Lower leg skin (tissue), 3 donors: ENCODE results near the gene NPDC1.

Experiments used
- POLR2A ChIP-seq, 2 donors: fragments of 450-650 bp; IDR thresholded peaks; one replicate each; pipeline ENCODE4 v1.6.1; 2016 to 2017; ENCODE audit warnings: antibody characterized with exemption in 2 of 2, mild to moderate bottlenecking in 1 of 2, moderate library complexity in 1 of 2
- TF ChIP-seq, protein P1 (sequence below), 3 donors: fragments of 450-650 bp; IDR thresholded peaks; one replicate each; pipeline ENCODE4 v1.5.1; 2016; ENCODE audit warnings: antibody characterized with exemption in 3 of 3, mild to moderate bottlenecking in 3 of 3, moderate library complexity in 2 of 3

DNA sequence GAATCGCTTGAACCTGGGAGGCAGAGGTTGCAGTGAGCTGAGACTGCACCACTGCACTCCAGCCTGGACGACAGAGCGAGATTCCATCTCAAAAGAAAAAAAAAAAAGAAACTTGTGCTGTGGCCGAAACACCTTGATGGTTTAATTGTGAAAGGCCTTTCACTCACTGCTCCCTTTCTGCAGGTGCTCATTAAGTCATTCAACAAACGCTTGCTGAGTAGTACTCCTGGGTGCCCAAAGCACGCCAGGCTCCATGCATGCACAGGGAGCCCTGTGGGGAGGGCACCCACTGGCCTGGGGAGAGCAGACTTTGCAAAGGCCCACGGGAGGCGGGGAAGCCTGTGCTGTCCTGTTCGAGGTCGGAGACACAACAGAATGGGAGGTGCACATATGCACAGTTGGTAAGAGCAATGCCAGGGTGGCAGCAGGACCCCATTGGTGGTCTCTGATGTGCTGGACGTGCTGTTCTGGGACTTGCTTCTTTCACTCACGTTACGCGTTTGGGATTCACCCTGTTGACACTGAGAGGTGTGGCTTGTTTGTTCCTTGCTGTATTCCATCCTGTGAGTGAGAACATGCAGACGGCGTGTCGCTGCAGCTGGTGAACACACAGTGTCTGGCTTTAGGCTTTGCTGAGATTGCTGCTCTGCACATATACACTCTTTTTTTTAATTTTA lies 10.9 kb upstream of the NPDC1 start:
- TF ChIP-seq, protein P1, sequence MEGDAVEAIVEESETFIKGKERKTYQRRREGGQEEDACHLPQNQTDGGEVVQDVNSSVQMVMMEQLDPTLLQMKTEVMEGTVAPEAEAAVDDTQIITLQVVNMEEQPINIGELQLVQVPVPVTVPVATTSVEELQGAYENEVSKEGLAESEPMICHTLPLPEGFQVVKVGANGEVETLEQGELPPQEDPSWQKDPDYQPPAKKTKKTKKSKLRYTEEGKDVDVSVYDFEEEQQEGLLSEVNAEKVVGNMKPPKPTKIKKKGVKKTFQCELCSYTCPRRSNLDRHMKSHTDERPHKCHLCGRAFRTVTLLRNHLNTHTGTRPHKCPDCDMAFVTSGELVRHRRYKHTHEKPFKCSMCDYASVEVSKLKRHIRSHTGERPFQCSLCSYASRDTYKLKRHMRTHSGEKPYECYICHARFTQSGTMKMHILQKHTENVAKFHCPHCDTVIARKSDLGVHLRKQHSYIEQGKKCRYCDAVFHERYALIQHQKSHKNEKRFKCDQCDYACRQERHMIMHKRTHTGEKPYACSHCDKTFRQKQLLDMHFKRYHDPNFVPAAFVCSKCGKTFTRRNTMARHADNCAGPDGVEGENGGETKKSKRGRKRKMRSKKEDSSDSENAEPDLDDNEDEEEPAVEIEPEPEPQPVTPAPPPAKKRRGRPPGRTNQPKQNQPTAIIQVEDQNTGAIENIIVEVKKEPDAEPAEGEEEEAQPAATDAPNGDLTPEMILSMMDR (IDR thresholded peaks at IDR 0.05): no peak
- no peak for TF ChIP-seq POLR2A (IDR thresholded peaks at IDR 0.05)
